Neural progenitor cell (in vitro differentiated cells): ENCODE data around the gene GDF2. TPM values are rescaled to one million over a fixed set of nuclear protein-coding genes. Genes with fewer than 3 reads are reported as not detected.

Experiments used
- DNase-seq: peaks from one replicate; pipeline ENCODE4 v3.0.0-alpha.2; 2016; ENCODE audit warnings: low spot score
- H2AFZ ChIP-seq: fragments of 200-600 bp; sonication (generic); replicated peaks from 2 replicates; pipeline ENCODE4 v1.6.1; 2016; ENCODE audit warnings: antibody characterized with exemption
- H3F3A ChIP-seq: fragments of 200-600 bp; sonication (generic); 2 replicates; pipeline ENCODE4 v1.6.1; 2016; ENCODE audit warnings: antibody characterized with exemption, low read depth
- H3K27ac ChIP-seq: fragments of 200-600 bp; sonication (generic); 2 replicates; pipeline ENCODE4 v1.5.1; 2016; ENCODE audit warnings: mild to moderate bottlenecking
- H3K27me3 ChIP-seq: fragments of 200-600 bp; sonication (generic); 2 replicates; pipeline ENCODE4 v1.6.1; 2016; ENCODE audit warnings: mild to moderate bottlenecking, moderate library complexity
- H3K36me3 ChIP-seq: fragments of 200-600 bp; sonication (generic); 2 replicates; pipeline ENCODE4 v1.5.1; 2016
- H3K4me1 ChIP-seq: fragments of 200-600 bp; sonication (generic); 2 replicates; pipeline ENCODE4 v1.6.1; 2016; ENCODE audit warnings: mixed run types
- H3K4me2 ChIP-seq: fragments of 200-600 bp; sonication (generic); 2 replicates; pipeline ENCODE4 v1.6.1; 2016
- H3K4me3 ChIP-seq: fragments of 200-600 bp; sonication (generic); 2 replicates; pipeline ENCODE4 v1.5.1; 2016
- H3K79me2 ChIP-seq: fragments of 200-600 bp; sonication (generic); 2 replicates; pipeline ENCODE4 v1.6.1; 2016; ENCODE audit warnings: low read depth
- H3K9ac ChIP-seq: fragments of 200-600 bp; sonication (generic); 2 replicates; pipeline ENCODE4 v1.6.1; 2016
- H3K9me3 ChIP-seq: fragments of 200-600 bp; sonication (generic); 2 replicates; pipeline ENCODE4 v1.5.1; 2016; ENCODE audit warnings: low read depth
- H4K20me1 ChIP-seq: fragments of 200-600 bp; sonication (generic); 2 replicates; pipeline ENCODE4 v1.6.1; 2016; ENCODE audit warnings: low read depth
- H3K27ac Mint-ChIP-seq: 3 replicates; pipeline ENCODE4 v1.8.0; 2021; ENCODE audit warnings: mixed read lengths
- H3K27me3 Mint-ChIP-seq: 2 replicates; pipeline ENCODE4 v1.8.0; 2022; ENCODE audit warnings: low read depth, mild to moderate bottlenecking, inconsistent platforms, moderate library complexity, mixed read lengths; ENCODE audit not compliant: insufficient read depth
- H3K36me3 Mint-ChIP-seq: 3 replicates; pipeline ENCODE4 v1.8.0; 2021; ENCODE audit warnings: mixed read lengths
- H3K4me1 Mint-ChIP-seq: 3 replicates; pipeline ENCODE4 v1.8.0; 2021; ENCODE audit warnings: mixed read lengths
- H3K4me3 Mint-ChIP-seq: 3 replicates; pipeline ENCODE4 v1.8.0; 2021; ENCODE audit warnings: mild to moderate bottlenecking, moderate library complexity, mixed read lengths
- H3K9me3 Mint-ChIP-seq: 3 replicates; pipeline ENCODE4 v1.8.0; 2020; ENCODE audit warnings: mixed read lengths
- CTCF ChIP-seq: fragments of 200-600 bp; sonication (generic); IDR thresholded peaks from 2 replicates; pipeline ENCODE4 v1.5.1; 2017; ENCODE audit warnings: antibody characterized with exemption, mild to moderate bottlenecking
- EZH2 ChIP-seq: fragments of 200-600 bp; sonication (generic); IDR thresholded peaks from 2 replicates; pipeline ENCODE4 v1.6.1; 2017; ENCODE audit warnings: antibody characterized with exemption, mild to moderate bottlenecking, moderate library complexity
- EZH2phosphoT487 ChIP-seq: fragments of 200-600 bp; sonication (generic); IDR thresholded peaks from 2 replicates; pipeline ENCODE4 v1.6.1; 2017; ENCODE audit warnings: antibody characterized with exemption
- total RNA-seq: library from RNA; depleted of rRNA; stranded (reverse); fragments of >200 nt; gene quantifications from 2 replicates; pipeline ENCODE4 v1.2.3, GENCODE V29; 2015; ENCODE audit warnings: low replicate concordance

The GDF2 gene
- total RNA-seq, 1 donor from 2014 or later = not detected

GRCh38 chr10:47340608-47341170 lies 18.4 kb downstream of the GDF2 start:
- no peaks in the 10 kb centered on the region for H3K79me2 ChIP-seq
- H3K9ac ChIP-seq = no peak overlapping the region
- no peak overlapping the region for H2AFZ ChIP-seq
- H3K27me3 ChIP-seq = no peaks in the 10 kb centered on the region
- Mint-ChIP-seq H3K36me3 (no peaks in the 10 kb centered on the region), H3K9me3 (no peaks in the 10 kb centered on the region), H3K27me3 (peaks cover 6% of the 10 kb centered on the region), H3K4me3 (no peak overlapping the region), H3K27ac (peak overlapping the region; percentile 86), H3K4me1 (peaks cover 10% of the 10 kb centered on the region)
- H4K20me1 ChIP-seq = no peaks in the 10 kb centered on the region
- no peaks in the 10 kb centered on the region for H3F3A ChIP-seq
- no peaks in the 10 kb centered on the region for H3K4me1 ChIP-seq
- TF ChIP-seq CTCF (peak; percentile 98), EZH2 (no peak)
- H3K36me3 ChIP-seq = no peaks in the 10 kb centered on the region
- peak; percentile 49 for DNase-seq
- no peak overlapping the region for H3K4me2 ChIP-seq
- no peak overlapping the region for H3K27ac ChIP-seq
- no peaks in the 10 kb centered on the region for H3K9me3 ChIP-seq
- H3K4me3 ChIP-seq = no peak overlapping the region

GRCh38 chr10:47344996-47345870 lies 23.0 kb downstream of the GDF2 start:
- H3K27me3 ChIP-seq = no peaks in the 10 kb centered on the region
- no peak overlapping the region for H3K4me2 ChIP-seq
- H3F3A ChIP-seq = no peaks in the 10 kb centered on the region
- H3K9me3 ChIP-seq = no peaks in the 10 kb centered on the region
- H3K4me1 Mint-ChIP-seq = peaks cover 6% of the 10 kb centered on the region
- H3K27ac Mint-ChIP-seq = no peak overlapping the region
- no peak overlapping the region for H2AFZ ChIP-seq
- H4K20me1 ChIP-seq = no peaks in the 10 kb centered on the region
- H3K4me3 Mint-ChIP-seq = no peak overlapping the region
- H3K9me3 Mint-ChIP-seq = no peaks in the 10 kb centered on the region
- H3K79me2 ChIP-seq = no peaks in the 10 kb centered on the region
- no peaks in the 10 kb centered on the region for H3K36me3 ChIP-seq
- no peak overlapping the region for H3K27ac ChIP-seq
- TF ChIP-seq CTCF = no peak
- TF ChIP-seq EZH2 = no peak
- no peak for TF ChIP-seq EZH2phosphoT487
- DNase-seq = no peak
- no peak overlapping the region for H3K9ac ChIP-seq
- H3K27me3 Mint-ChIP-seq = peaks cover 9% of the 10 kb centered on the region
- no peaks in the 10 kb centered on the region for H3K4me1 ChIP-seq
- no peaks in the 10 kb centered on the region for H3K36me3 Mint-ChIP-seq
- no peak overlapping the region for H3K4me3 ChIP-seq

- DNase-seq = no peak
- H2AFZ ChIP-seq = no peak overlapping the region
- TF ChIP-seq EZH2 (no peak), CTCF (no peak), EZH2phosphoT487 (no peak)
- no peaks in the 10 kb centered on the region for H3K36me3 ChIP-seq
- no peaks in the 10 kb centered on the region for H3K79me2 ChIP-seq
- H3K27ac ChIP-seq = no peak overlapping the region
- H3K4me1 Mint-ChIP-seq = peaks cover 4% of the 10 kb centered on the region
- H4K20me1 ChIP-seq = no peaks in the 10 kb centered on the region
- H3K27me3 ChIP-seq = no peaks in the 10 kb centered on the region
- no peak overlapping the region for H3K9ac ChIP-seq
- no peaks in the 10 kb centered on the region for H3K36me3 Mint-ChIP-seq
- H3K27me3 Mint-ChIP-seq = peaks cover 9% of the 10 kb centered on the region
- H3K4me3 ChIP-seq = no peak overlapping the region
- no peak overlapping the region for H3K27ac Mint-ChIP-seq
- H3K4me3 Mint-ChIP-seq = no peak overlapping the region
- H3K4me2 ChIP-seq = no peak overlapping the region
- H3F3A ChIP-seq = no peaks in the 10 kb centered on the region
- no peaks in the 10 kb centered on the region for H3K9me3 Mint-ChIP-seq
- no peaks in the 10 kb centered on the region for H3K4me1 ChIP-seq
- H3K9me3 ChIP-seq = no peaks in the 10 kb centered on the region
Measured at GRCh38 chr10:47346581-47347302, 24.5 kb downstream of the GDF2 start.
